Left forelimb (tissue), 1 donor: ENCODE measurements around the gene GATC.
"Not testable (repeated sequence)": the region's sequence is repeated elsewhere in the genome, so short reads cannot be mapped to it uniquely, and the experiment has no call there.

Source experiments
- DNase-seq: peaks from one replicate; pipeline ENCODE4 v3.0.0-alpha.2; 2018; ENCODE audit warnings: low spot score

Gene GATC

DNA sequence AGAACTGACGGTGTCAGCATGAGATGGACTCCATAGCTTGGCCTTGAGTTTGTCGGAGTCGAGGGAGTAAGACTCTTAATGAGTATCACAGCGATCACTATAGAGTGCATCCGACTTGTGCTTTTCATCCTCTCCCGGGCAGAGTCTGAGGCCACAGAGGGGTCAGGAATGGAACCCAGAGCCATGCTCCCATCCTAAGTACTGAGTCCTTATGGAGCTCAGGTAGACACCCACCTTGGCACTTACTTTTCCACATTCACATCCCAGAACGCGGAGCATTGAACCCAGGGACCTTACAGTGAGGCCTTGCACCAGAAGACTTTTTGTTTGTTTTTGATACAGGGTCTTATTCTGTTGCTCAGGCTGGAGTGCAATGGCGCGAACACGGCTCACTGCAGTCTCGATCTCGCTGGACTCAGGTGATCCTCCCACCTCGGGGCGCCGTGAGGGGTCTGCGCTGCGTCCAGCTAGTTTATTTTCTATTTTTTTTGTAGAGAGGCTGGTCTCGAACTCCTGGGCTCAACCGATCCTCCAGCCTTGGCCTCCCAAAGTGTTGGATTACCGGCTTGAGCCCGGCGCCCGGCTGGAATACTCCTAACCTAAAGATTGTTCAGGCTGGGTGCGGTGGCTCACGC is 24.0 kb downstream of the GATC start:
- no peak for DNase-seq

DNA sequence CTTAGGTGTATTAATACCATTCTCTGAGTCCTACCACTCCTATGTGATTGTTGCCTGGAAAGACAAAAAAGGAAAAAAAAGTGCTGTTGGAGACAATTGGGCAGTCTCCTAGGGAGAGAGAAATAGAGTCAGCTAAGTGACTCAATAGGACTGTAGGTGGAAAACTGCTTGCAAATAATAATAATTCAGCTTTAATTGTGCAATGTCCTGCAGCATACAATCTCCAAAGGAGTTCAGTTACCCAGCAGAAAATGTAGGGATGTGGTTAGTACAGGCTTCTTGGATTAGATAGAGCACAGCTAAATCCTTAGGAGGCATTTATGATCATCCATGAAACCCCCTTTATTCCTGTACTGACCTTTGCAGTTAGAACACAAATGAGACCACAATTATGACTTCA is 26.3 kb downstream of the GATC start:
- DNase-seq: no peak

DNA sequence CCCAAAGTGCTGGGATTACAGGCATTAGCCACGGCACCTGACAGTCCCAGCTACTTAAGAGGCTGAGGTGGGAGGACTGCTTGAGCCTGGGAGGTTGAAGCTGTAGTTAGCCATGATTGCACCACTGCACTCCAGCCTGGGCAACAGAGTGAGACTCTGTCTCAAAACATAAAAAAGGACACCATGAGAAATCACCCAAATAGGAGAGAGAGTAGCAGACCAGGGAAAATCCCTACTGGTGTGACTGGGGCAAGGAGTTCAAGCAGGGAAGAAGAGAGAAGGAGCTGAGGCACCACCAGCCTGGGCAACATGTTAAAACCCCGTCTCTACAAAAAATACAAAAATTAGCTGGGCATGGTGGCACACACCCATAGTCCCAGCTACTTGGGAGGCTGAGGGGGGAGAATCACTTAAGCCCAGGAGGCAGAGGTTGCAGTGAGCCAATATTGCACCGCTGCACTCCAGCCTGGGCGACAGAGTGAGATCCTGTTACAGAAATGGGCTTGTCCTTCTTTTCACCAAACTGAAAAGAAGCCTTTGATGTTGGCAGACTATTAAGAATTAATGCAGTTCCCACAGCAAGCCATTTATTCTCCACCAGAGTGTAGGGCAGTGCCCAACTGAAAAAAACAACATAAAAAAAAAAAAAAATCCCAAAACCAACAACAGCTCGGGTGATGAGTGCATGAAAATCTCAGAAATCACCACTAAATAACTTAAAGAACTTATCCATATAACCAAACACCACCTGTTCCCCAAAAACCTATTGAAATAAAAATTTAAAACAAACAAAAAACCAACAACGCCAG is 27.8 kb downstream of the GATC start:
- DNase-seq: no peak

DNA sequence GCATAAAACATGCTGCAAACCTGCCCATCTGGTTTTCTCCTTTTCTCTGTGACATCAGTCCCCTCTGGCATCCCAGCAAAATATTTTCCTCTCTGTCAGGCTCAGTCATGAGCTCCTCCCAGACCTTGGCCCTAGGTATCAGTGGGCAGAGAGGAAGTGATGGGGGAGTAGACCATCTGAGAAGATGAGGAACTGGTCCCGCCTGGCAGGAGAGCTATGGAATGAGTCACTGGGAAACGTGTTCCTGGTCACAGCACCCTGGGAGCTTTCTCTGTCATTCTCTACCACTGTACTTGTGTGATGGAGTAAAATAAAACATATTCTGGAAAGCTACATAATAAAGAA is 28.3 kb downstream of the GATC start:
- no peak for DNase-seq

DNA sequence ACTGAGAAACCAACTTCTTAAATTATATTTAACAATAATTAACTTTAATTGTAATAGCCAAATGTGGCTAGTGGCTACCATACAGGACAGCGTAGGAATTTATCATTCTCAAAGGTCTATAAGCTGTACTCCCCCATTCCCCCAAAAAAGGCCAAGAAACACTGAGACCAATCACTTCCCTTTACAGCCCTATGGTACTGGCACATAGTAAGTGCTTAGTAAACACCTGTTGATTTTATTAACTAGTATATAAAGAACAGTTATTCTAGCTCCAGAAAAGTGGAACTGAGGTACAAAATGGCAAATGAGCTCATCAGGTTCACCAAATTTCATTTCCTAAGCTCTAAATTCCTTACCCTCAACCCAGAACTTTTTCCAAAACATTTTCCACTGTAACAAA is 29.4 kb downstream of the GATC start:
- no peak for DNase-seq

DNA sequence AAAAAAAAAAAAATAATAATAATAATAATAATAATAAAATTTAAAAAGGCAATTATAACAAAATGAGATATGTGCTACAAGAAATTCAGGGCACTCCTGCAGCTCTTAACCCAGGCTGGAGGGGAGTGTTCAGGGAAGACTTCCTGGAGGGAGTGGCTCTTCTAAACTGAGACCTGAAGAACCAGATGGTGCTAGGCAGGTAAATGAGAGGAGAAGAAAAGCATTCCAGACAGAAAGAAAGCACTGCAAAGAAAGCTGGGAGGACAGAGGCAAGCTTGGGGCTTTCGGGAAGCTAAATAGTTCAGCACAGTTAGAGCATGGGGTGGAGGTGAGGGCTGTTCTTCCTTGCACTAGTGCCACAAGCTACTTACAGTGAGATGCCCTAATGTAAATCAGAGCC is 33.2 kb downstream of the GATC start:
- DNase-seq: no peak

DNA sequence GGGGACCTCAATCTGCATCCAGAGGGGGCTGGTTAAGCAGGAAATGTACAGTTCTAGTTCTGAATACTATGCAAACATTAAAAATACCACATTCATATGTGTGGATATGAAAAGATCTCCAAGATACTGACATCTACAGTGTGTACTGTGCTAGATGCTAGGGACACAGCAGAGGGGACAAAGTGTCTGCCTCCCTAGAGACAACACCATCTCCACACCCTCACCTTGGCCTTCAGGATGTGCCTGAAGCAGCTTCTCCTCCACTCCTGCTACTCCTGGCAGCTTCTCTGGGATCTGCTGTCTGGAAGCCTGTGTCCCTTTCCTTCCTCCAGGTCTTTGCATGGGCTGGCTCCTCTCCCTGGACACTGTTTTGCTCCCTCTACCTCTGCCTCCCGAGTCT is 34.0 kb downstream of the GATC start:
- no peak for DNase-seq

DNA sequence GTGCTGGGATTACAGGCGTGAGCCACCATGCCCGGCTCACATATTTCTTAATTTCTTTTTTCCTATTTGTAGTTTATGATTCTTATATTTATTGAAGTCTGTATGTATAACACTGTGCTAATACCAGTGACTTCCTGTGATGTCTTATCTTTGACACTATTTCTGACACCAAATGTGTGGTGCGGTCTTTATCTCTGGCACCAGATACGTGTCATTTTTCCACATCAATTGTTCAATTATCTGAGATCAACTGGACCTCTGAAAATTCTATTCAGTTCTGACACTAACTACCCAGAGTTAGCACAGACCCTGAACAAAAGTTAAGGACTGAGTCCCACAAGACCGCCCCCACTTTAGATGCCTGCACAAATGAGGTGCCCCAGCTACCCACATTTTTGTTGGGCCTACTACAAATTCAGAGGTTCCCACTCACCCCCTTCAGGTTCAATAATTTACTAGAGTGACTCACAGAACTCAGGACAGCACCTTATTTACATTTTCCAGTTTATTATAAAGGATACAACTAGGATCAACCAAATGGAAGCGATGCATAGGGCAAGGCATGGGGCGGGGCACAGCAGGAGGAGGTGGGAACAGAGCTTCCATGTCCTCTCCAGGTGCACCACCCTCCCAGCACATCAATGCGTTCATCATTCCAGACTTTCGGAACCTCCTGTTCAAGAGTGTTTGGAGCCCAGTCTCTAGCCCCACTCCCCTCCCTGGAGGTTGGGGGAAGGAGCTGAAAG is 35.0 kb downstream of the GATC start:
- DNase-seq: no peak

DNA sequence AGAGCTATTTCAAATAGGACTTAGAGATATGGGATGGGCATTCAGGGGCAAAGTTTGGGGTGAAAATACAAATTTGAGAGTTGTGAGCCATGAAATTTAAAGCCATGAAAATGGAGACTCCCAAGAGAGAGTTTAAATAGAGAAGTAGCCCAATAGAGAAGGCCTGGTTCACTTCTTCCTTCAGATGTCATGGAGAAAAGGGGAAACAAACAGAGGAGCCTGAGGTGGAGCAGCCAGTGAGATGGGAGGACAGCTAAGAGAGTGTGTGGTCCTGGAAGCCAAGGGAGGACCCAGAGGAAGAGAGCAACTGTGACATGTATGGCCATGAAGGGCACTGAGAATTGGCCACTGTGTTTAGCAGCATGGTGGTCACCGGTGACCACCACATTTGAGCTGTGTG is 37.4 kb downstream of the GATC start:
- no peak for DNase-seq

DNA sequence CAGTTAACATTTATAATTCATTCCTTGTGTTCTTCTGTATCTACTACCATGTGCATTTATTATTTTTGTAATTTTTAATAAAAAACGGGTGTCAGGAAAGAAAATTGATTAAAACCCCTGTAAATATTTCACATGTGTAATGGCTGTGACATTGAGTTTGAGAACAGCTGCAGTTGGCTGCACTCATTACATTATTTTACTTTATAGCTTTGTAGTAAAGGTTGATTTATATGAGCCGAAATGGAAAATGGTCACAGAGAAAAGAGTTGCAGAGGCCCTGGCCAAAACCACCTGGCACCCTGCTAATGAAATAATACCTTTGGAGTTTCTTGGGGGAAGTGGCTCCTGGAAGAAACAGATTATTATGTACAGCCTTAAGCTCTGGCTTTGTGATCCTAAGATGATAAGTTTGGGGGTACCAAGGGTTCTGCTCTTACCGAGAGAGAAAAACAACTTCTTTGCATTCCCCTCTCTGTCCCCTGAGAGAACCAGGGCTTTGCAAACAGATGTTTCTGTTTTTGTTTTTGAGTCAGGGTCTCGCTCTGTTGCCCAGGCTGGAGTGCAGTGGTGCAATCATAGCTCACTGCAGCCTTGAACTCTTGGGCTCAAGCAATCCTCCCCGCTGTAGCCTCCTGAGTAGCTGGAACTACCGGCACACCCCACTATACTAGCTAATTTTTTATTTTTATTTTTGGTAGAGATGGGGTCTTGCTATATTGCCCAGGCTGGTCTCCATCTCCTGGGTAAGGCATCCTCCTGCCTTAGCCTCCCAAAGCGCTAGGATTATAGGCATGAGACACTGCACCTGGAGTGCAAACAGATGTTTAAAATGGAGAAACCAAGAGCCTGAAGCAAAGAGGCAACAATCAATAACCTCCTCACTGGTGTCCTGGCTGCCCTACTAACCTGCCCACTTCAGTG is 40.0 kb downstream of the GATC start:
- no peak for DNase-seq

DNA sequence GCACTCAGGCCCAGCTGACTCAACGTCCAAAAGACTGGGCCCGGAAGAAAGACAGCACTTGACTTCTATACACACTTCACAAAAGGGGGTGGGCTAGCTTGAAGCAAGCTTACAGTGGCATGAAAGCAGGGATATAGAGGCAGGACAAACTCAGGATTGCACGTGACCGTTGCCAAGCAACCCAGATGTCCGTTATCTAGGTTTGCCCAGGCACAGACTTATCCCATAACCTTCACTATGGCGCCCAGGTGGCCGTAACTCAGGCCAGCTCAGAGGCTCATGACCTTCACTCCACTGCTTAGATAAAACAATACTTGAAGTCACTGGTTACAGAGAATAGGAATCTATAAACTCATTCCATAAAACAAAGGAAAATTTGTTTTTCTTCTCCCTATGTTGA is 41.3 kb downstream of the GATC start:
- DNase-seq: not testable (repeated sequence)

DNA sequence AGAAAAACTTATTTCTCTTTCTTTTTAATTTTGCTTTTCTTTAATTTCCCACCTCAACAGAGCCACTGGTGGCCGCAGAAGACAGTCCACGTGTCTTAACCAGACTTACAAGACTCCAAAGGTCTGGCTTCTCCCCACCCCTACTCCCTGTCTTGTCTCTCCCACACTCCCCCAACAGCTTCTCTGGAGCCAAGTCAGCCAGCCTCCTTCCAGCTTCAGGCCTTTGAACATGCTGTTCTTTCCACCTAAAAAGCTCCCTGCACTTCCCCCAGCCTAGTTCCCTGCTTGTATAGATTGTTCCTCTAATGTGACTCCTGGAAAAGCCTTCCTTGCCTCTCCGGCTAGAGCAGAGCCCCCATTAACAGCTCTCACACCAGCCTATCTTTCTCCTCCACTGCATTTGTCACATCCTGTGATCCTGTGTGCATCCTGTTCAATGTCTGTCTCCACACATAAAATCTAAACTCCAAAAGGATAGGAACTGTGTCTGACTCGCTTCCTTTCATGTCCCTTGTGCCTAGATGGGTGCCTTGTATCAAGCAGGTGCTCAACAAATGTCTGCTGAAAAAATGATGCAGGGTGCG is 41.9 kb downstream of the GATC start:
- DNase-seq: no peak

DNA sequence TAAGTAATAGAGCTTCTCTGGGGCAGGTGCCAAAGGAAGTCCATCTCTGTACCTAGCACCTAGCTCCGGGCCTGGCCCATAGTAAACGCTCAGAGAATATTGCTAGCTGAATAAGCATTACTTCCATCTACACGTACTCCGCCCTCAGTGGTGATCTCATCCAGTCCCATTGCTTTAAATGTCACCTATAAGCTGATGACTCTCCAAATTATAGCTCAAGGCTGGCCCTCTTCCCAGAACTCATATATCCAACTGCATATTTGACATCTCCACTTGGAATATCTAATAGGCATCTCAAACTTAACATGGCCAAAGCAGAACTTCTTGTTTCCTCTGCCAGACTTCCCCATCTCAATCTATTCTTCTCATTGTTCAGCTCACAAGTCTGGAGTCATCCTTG is 42.8 kb downstream of the GATC start:
- no peak for DNase-seq

DNA sequence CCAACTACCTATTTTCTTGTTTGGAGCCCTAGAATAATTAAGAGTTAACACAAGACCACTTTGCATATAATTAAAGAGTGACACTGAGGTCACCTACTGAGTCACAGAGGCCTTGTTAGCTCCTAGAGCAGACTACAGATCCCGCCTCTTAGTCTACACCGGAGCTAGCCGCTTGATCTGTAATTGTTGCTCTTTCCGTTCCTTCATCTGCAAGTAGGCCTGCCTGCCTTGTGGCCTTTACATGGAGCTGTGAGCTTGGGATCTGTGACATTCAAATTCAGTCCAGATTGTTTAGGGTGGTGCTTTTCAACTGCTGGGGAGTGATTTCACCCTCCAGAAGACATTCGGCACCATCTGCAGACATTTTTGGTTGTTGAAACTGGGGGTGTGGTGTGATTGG is 44.1 kb downstream of the GATC start:
- DNase-seq: no peak

DNA sequence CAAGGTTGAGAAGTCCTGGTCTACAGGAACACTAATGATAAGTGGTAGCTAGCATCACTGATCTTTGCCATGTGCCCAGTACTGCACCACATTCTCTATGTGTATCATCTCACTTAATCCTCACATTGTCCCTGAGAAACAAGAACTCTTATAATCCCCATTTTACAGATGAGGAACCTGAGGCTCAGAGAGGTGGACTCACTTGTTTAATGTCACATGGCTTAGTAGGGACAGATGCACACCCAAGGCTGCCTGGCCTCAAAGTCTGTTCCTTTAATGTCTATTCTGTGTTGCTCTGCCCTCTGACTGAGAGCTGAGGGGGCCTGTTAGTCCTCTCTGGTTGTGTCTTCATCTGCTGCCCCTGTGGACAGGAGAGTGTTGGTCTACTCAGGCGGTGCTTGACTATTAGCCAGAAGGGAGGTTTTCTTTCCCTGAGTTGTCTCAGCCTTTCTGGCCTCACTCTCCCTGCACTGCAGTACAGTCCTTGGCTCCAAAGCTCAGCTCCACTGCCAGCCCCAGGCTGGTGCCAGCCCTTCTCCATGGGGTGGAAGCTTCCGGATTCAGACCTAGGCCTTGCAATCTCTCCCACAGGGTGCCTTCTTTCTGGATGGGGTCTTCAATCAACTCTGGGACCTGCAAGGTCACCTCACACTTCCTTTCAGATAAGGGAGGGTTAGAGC is 44.7 kb downstream of the GATC start:
- no peak for DNase-seq

DNA sequence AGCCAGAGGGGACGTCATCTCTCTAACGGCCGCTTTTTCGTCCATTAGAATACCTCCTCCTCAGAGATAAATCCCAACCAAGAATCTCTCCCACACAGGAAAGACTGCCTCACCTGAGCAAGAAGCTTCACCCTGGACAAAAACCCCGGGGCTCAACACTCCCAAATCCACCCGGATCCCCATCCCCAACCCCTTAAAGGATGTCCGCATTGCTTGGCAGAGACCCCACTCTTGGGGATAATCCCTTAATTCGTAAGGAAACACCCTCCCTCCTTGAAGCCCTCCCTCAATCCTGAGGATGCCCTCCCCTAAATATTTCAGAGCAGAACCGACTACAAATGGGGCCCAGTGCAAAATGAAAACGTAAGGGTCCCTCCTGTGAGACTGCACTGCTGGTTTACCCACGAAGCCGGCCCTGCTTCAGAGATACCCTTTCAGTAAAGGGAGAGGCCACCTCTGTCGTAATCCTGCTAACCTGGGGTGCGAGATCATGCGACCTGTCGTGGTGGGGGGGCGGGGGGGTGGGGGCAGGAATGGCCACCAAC is 49.0 kb downstream of the GATC start:
- no peak for DNase-seq

DNA sequence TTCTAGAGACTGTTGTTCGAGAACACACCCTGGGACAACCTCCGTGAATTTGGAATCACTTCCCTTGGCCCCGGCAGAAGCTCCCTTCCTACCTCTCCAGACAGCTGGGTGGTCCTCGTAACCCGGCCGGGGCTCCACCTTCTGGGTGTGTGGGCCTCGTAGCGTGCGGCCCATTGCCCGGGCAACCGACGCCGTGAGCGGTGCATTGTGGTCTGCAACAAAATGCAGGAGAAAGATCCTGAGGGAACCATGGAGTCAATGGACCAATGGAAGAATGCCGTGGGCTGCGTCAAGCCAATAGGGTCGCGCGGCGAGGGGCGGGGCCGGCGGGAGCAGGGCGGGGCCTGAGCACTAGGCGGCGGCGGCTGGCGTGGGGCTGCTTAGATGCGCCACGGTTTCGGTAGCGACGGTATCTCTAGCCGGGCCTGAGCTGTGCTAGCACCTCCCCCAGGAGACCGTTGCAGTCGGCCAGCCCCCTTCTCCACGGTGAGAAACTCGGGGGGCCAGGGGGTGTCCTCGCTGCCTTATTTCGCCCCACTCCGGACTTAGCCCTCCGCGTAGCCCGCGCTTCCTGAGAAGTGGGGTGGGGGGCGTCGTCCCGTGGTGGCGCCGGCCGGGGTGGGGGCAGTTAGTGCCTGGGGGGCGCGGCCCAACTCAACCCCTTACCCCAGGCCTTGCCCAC is 49.6 kb downstream of the GATC start, which contains the start of gene DYNLL1:
Gene DYNLL1 (plus strand): TSS at position 383 of the 682 bp plus-strand sequence. CDS start 309 bp downstream, outside the sequence.
- peak; percentile 99 for DNase-seq

DNA sequence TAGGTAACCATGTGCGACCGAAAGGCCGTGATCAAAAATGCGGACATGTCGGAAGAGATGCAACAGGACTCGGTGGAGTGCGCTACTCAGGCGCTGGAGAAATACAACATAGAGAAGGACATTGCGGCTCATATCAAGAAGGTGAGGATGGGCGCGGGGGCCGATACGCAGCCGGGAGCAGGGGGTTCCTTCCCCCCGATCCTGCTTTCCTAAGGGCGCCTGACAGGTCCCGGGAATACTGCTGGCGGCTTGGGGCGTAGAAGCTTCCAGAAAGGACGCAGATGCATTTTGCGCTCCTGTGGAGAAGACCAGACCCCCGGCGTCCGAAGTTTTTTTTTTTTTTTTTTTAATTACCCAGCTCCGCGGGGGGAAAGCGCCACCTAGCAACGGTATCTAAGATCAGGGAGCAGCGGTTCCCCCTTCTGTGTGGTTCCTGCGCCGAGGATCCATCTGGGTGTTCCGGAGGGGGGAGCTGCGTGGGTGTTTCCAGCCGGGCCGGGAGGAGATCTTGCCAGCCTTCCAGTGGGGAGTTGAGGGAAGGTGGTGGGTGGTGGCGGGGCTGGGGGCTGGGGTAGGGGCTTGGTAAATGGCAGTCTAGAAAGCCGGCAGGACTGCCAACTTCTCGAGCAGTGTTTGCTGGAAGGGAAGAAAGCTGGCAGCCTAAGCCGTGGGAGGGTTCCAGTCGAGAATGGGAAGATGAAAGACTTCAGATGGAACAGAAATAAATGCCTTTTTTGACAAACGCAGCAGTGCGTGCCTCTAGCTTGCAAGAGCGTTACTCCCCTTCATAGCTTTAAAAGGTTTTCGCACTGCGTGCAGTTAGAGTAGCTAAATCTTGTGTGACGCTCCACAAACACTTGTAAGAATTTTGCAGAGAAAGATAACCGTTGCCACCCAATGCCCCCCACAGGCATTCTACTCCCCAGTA is 50.4 kb downstream of the GATC start:
- DNase-seq: peak; percentile 73

DNA sequence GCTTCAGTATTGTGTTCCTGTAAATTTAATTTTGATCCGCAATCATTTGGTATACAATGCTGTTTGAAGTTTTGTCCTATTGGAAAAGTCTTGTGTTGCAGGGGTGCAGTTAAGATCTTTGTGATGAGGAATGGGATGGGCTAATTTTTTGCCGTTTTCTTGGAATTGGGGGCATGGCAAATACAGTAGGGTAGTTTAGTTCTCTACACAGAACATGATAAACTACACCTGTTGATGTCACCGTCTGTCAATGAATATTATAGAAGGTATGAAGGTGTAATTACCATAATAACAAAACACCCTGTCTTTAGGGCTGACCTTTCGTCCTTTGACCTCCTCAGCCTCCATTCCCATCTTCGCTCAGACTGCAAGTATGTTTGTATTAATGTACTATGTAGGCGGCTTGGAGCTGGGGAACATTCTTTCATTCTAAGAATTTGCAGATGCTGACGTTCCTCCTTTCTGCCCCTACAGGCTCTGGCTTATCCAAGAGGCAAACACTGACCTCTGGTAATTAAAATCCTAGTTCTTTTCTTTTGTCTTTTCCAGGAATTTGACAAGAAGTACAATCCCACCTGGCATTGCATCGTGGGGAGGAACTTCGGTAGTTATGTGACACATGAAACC is 51.4 kb downstream of the GATC start:
- DNase-seq: no peak
